Right lobe of liver (tissue), 4 donors: ENCODE results near the gene HLF.

ENCODE experiments used
- POLR2A ChIP-seq: fragments of 450-650 bp; IDR thresholded peaks from one replicate; pipeline ENCODE4 v1.6.1; 2017; ENCODE audit warnings: antibody characterized with exemption, mild to moderate bottlenecking
- TF ChIP-seq, protein P1 (sequence below), 4 donors: fragments of 200-600 bp in 3 of 4; fragments of 450-650 bp in 1 of 4; IDR thresholded peaks; one replicate each; pipeline versions ENCODE4 v1.5.1 to v1.8.0; 2016 to 2022; ENCODE audit warnings: antibody characterized with exemption in 4 of 4, mild to moderate bottlenecking in 2 of 4
- donor health status: DM: no; HTN: no; CAD: no.
- donor health status: DM: no; HTN: no; CAD: no.
- donor health status: DM: no; HTN: yes; CAD: no.

- TF ChIP-seq, protein P1, sequence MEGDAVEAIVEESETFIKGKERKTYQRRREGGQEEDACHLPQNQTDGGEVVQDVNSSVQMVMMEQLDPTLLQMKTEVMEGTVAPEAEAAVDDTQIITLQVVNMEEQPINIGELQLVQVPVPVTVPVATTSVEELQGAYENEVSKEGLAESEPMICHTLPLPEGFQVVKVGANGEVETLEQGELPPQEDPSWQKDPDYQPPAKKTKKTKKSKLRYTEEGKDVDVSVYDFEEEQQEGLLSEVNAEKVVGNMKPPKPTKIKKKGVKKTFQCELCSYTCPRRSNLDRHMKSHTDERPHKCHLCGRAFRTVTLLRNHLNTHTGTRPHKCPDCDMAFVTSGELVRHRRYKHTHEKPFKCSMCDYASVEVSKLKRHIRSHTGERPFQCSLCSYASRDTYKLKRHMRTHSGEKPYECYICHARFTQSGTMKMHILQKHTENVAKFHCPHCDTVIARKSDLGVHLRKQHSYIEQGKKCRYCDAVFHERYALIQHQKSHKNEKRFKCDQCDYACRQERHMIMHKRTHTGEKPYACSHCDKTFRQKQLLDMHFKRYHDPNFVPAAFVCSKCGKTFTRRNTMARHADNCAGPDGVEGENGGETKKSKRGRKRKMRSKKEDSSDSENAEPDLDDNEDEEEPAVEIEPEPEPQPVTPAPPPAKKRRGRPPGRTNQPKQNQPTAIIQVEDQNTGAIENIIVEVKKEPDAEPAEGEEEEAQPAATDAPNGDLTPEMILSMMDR (IDR thresholded peaks at IDR 0.05), result no peak
- TF ChIP-seq POLR2A, result no peak
Measured at GRCh38 chr17:55215711-55216110, 49.0 kb upstream of the HLF start.
